Measurements from ENCODE around the gene DGLUCY. TPM values are rescaled to one million over a fixed set of nuclear protein-coding genes. Genes with fewer than 3 reads are reported as not detected.

DGLUCY gene
- total and polyA plus RNA-seq, 2 of the 8 experiments (the other 6 are each of a cell fraction or from before 2014, with no cell fraction given) = 24.9 to 31.8 TPM

DNA sequence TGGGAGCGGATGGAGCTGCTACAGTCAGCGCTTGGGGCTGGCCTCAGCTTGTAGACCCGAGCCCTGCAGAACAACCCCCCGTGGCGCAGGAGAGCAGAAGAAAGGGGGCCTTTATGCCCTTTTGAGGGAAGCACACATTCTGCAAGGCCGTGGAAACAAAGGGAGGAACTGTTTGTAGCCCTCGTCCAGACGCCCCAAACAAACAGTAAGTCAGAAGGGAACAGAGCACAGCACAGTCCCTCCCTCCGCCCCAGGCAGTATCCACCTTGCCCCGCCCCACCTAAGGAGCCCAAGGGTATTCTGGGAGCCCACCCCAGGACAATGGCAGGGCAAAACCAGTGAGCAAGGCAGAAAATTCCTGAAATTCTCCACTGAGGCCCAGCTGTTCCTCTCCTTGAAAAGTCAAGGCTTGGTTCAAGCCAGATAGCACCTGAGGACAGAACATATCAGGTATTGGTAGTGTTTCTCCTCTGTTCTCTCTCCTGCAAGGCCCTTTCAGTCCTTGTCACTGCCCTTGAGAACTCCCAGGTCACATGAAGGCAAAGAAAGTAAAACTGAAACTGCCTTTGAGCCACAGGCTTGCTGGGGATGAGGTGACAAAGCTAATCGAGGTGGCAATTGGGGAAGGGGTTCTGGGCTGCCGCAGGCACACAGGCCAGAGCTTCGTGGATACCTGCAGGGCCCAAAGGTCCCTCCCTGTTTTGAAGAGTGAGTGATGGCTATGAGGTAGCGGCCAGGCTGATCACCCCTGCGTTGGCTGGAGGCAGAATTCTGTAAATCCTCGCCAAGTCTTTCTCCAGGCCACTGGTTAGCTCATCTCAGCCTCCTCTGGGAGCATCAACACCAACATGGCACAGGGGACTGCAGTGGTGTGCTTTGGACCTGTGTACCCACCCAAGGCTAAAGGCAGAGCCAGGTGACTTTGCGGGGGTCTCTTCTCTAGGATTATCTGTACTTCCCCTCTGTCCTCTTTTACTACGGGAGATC lies 499 bp downstream of the DGLUCY start (continued):
- peak; percentile 49; the same call in 1 of the 2 replicates for TF ChIP-seq USF2 (IDR thresholded peaks at IDR 0.05; ENCODE audit: low read length)
- TF ChIP-seq TAF1 (IDR thresholded peaks at IDR 0.05; ENCODE audit: low read depth, low read length) = peak; percentile 79
- no peak for TF ChIP-seq MAX (IDR thresholded peaks at IDR 0.05)
- no peak for TF ChIP-seq BACH1 (IDR thresholded peaks at IDR 0.05; ENCODE audit: low read length)
- no peak for TF ChIP-seq SAP30 (IDR thresholded peaks at IDR 0.05; ENCODE audit: insufficient read depth, insufficient replicate concordance, low read length)
- TF ChIP-seq ATF2 (IDR thresholded peaks at IDR 0.05; ENCODE audit: low read length) = peak; percentile 72
- TF ChIP-seq PHF8 (conservative IDR thresholded peaks at IDR 0.05; ENCODE audit: low read depth, low read length) = peak; percentile 57; the same call in 1 of the 2 replicates
- TF ChIP-seq POLR2A (IDR thresholded peaks at IDR 0.05; ENCODE audit: control extremely low read depth in 1 of 2, low read depth in 2 of 2, low read length in 2 of 2) = peak; percentile 66 to 75; a peak in 2 of 3 replicates
- TF ChIP-seq RBBP5 (IDR thresholded peaks at IDR 0.05; ENCODE audit: borderline replicate concordance, low read depth, low read length) = peak; percentile 52; the same call in 1 of the 2 replicates
- TF ChIP-seq YY1 (IDR thresholded peaks at IDR 0.05; ENCODE audit: low read depth, low read length) = 0 out of 2 replicates have a peak, but pooled peaks have one; percentile 48
